Medulla oblongata (tissue), 1 donor: ENCODE results near the gene LIN52.

Experiments
- DNase-seq: peaks from one replicate; pipeline ENCODE4 v3.0.0-alpha.2; 2015; ENCODE audit errors: extremely low spot score

LIN52 gene

DNA sequence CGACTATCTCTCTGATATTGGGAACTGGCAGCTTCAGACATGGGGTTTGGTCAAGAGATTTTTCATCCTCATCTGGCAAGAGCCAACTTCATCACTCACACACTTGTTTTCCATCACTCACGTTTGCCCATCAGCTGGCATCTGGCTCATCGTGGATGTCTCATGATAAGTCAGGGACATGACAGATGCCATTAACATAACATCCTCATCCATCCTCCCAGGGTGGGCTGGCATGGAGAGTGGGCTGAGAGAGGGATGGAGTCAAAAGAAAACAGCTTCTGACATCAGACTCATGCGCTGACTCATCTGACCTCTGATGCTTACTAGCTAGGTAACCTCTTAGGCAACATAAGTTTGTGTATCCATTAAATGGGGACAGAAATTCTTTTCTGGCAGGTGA, 152.7 kb downstream of the LIN52 start:
- no peak for DNase-seq

DNA sequence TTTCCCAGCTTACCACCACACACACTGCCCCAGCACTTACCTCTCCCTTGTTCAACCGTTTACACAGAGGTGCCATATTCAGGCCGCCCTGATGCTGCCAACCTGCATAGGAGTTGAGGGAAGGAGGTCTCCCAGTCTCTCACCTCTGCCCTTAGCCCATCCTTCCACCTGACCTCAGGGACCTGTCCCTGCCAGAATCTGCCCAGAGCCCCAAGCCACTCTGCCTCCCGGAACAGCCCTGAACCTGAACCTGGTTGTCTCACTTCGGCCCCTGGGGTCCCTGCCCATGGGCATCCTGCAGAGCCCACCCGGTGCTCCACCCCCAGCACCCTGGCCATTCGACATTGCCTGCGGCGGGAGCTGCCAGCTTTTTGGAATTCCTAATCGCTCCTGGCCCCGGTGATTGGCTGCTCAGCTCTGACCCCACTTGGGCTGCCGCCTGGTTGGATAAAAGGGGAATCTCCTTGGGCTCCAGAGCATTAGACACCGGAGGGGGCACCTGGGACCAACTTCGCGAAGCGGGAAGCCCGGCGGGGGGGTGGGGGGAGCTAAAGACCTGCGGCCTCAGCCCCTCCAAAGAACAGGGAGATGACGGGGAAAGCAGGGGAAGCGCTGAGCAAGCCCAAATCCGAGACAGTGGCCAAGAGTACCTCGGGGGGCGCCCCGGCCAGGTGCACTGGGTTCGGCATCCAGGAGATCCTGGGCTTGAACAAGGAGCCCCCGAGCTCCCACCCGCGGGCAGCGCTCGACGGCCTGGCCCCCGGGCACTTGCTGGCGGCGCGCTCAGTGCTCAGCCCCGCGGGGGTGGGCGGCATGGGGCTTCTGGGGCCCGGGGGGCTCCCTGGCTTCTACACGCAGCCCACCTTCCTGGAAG, 154.5 kb downstream of the LIN52 start, which contains the start of gene VSX2:
VSX2 (plus strand) TSS at position 476 of the 874 bp plus-strand sequence; CDS start at position 589, 113 bp downstream.
- no peak for DNase-seq

DNA sequence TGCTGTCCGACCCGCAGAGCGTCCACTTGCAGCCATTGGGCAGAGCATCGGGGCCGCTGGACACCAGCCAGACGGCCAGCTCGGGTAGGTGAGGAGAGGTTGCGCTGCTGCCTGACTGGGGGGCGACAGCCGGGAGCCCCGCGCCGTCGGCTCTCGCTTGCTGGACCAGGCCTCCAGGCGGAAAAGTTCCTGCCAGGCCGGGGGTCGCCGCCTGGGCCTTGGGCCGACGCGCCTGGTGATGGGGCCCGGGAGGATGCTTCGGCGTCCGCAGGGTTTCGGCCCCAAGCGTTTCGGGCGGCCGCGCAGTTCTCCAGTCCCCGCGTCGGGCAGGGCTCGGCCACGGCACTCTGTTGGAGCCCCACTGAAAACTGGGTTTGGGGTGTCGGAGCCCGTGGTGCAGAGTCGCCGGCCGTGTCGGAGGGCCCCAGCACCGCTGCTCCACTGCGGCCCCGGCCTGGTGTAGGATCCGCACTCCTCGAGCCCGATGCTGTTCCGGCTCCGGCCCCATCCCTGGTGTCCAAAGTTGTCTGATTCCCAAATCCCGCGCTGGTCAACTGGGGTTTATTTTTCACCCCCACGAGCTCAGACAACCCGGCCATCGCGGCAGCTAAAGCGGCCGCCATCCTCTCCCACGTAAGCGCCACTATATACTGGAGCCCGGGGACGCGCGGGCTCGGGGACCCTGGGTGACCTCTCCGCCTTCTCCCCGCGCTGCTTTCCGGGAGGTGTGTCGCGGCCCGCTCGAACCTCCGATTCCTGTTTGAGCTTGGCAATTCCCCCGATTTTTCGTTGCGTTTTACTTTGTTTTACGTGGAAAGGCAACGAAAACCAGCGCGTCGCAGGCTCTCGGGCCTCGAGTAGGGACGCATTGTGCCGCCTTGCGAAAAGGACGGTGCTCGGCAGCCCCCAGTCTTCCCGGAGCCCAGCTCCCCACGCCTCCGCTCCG, 155.4 kb downstream of the LIN52 start:
- DNase-seq, result no peak

DNA sequence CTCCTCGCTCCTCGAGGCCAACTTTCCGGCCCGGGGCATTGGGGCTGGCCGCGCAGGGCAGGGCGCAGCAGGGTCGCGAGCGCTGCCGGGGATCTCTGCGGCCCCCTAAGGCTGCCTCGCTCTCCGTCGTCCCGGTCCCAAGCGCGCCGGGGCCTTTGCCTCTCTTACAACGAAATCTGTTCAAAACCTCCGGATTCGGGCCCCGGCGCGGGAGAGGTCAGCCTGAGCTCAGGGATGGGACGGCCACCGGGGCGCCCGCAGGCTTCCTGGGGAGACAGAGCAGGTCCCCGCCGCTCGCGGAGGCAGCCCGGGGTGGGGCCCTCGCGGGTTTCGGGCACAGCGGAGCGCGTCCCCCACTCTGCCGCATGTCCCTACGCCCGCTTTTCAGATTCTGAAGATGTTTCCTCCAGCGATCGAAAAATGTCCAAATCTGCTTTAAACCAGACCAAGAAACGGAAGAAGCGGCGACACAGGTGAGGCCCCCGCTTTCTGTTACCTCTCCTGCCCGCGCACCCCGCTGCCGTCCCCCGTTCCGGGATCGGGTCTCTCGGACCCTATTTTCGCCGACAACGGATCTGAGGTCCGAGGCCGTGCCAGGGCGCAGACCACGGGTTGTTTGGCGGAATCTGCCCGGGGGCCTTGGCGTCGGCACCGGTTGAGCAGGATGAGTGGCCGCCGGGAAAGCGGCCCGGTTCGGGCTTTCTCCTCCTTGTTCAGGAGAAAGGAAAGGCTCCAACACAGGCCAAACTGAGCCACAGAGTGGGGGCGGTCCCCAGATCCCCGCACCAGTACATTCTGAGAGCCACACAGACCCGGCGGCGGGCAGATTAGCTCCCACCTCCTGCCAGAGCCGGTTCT, 156.3 kb downstream of the LIN52 start:
- no peak for DNase-seq

DNA sequence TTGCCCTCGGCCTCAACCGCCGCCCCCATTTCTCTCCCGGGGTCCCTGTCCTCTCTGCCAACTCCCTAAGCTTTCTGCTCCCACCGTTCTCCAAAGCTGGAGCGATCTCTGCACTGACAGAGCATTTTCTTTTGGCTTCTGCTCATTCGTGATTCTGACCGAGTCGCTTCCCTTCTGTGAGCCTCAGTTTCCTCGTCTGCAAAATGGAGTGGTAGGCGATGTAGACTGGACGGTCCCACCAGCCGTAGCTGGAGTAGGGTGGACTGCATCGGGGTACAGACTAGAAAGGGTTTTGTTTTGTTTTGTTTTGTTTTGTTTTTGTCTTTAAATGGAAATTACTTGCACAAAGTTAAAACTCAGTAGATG, 156.9 kb downstream of the LIN52 start:
- no peak for DNase-seq

DNA sequence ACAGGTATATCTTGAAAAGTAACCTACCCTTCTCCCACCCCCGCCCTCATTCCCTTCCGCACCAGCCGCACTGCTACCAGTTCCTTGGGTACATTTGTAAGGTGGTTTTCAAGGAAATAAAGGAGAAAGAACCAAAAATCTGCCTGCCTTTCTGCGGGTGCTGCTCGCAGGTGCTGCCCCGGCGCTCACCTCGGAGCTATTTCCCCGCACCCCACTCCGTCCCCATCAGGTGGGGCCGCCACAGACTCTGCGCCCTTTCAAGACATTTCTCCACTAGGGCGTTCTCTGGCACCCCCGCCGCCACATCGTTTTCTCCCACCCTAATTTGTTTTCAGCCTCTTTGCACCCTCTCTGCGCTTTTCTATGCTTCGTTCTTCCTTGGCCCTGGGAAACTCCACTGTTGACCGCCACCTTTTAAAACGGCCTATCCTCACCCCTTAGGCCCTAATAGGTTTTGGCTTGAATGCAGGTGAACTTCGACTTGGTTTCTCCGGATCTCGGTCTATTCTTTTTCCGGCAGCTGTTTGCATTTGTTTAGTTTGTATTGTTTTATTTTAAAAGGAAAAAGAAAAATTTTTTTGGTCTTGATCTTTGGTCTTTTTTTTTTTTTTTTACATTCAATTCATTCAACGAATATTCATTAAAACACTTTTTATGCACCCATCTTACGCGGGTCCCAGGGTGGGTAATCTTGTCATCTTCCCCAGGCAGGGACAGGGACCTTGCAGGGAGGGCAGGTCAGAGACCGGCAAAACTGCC, 157.4 kb downstream of the LIN52 start:
- DNase-seq, result no peak

DNA sequence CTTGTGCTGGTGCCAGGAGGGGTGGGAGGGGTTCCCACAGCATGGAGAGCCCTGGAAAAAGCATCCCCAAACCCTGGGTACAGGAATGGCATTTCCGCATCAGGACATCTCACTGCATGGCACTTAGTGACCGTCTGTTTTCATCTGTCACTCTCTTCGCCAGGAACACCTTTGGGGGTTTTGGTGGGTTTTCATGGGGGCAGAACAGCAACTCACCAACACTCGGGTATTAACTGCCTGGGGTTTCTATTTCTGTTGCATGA, 158.0 kb downstream of the LIN52 start:
- no peak for DNase-seq

DNA sequence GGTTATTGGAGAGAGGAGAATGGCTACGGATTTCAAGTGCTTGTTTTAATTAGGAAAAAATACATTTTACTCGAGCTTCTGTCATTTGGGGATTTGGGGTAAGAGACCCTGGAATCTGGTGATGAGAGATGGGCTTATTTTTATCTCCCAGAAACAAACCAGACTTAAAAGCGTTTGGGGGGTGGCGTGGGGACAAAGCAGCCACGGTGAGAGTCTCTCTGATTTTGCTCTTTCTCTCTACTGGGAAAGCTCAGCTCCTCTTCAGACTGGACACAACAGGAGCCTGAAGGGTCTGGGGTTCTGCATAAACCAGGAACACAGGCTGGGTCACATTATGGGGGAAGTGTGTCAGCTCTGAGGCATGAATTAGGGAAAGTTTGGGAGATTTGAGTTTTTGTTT, 158.3 kb downstream of the LIN52 start:
- no peak for DNase-seq

DNA sequence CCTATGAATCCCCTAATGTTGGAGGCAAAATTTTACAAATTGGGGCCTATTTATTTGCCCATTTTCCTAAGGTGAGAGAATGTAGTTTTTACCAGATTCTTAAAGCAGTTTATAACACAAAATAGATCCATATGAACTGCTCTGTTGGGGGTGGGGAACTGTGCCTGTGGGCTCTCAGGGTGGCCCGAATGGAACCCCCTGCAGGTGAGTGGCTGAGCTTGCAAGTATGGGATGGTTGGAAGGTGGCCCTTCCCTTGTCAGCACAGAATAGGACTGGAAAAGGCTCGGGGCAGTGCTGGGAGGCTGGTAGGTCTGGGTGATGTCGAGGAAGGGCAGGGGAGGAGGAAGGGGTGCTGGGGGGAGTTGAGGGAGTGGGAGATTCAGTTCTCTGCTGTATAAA, 159.4 kb downstream of the LIN52 start:
- DNase-seq, result no peak

DNA sequence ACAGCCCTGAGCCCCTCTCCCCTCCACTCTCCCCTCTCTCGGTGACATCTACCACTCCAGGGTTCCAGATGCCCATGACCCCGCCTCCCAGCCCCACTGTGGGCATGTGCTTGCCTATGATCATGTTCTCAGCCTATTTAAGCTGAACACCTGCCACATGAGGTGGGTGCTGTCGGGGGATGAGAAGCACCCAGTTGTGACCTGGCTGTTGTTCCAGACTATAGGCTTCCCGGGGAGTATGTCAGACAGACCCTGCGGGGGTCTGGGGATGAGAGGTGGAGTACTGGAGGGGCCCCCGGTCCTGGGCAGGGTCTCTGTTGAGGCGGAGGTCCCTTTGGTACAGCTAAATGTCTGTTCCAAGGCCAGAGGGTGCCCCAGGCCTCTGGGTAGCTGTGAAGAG, 160.5 kb downstream of the LIN52 start:
- no peak for DNase-seq

DNA sequence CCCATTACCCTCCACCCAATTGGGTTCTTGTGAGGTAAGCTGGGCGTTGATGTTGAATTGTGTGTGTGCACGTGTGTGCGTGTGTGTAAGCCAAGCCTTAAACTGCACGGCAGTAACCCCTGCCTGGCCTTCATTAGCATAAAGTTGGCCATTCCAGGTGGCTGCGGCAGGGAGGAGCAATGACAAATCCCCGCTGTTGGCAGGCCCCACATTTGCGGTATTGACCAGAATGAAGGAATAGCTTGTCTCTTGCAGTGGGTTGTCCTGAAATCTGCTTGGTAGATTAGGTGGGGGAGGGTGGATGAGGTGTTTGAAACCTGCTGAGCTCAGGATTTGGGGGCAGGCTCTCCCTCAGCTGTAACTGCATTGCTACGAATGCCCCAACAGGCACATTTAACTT, 161.8 kb downstream of the LIN52 start:
- no peak for DNase-seq

DNA sequence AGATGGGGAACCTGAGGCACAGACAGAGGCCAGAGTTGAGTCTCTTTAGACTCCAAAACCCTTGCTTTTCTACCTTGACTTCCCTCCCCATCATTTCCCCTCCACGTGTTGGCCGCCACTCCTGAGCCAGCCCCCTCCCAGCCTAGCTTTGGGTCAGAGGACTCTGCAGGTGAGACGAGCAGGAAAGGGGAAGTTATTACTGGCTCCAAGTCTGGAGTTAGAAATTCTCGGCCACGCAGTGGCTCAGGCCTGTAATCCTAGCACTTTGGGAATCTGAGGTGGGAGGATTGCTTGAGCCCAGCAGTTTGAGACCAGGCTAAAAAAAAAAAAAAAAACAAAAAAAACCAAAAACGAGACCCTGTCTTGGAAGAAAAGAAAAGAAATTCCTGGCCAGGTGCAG, 163.3 kb downstream of the LIN52 start:
- no peak for DNase-seq

DNA sequence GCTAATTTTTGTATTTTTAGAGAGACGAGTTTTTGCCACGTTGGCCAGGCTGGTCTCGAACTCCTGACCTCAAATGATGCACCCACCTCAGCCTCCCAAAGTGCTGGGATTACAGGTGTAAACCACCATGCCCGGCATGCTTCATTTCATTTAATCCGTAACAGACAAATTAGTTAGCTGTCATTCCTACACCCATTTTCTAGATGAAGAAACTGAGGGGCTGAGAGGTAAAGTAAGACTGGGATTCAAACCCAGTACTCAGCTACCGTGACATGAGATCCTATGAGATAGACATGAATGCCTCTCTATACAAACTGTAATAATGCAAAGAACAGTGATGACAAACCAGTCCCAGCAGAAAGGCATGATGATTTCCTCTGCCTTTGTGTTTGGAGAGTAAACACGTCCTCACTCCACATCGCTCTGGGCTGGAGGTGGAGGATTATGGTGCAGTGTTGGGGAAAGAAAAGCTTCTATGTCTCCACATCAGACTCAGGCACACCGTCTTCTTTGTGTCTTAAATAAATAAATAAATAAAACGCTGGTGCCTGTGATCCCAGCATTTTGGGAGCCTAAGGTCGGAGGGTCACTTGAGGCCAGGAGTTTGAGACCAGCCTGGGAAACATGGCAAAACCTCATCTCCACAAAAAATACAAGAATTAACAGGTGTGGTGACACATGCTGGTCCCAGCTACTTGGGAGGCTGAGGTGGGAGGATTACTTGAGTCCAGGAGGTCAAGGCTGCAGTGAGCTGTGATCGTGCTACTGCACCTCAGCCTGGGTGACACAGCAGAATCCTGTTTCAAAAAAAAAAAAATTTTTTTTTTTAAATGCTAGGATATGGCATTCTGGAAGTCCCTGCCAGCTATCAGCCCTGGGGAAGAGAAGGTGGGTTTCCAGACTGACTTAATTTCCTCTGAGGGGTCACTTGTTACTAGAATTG, 164.9 kb downstream of the LIN52 start:
- no peak for DNase-seq
